Upper lobe of right lung (tissue), 1 donor: ENCODE measurements around the gene CD70. TPM values are rescaled to one million over a fixed set of nuclear protein-coding genes. Genes with fewer than 3 reads are reported as not detected.

Experiments used
- total RNA-seq: library from RNA; stranded (reverse); fragmentation: NEBNext Ultra II Directional; extraction: Animal tissue kit (Norgen Biotek cat#: 25700); gene quantifications from one replicate; pipeline ENCODE4 v1.2.1, GENCODE V29; 2021
- donor health status: DM: no; HTN: yes; CAD: no; lungs with severe emphysema.

CD70 gene
- total RNA-seq, 1 donor from 2014 or later: 1.7 TPM

Other genes with a start within 250 kb of the CD70 start
- 57.7 TPM for gene CLPP, start 229.6 kb downstream of the CD70 start, total RNA-seq
- 57.2 TPM for gene ALKBH7, start 218.4 kb downstream of the CD70 start, total RNA-seq
- 1.7 TPM for gene PSPN, start 215.2 kb downstream of the CD70 start, total RNA-seq
- 47.4 TPM for gene GTF2F1, start 198.0 kb downstream of the CD70 start, total RNA-seq
- 186 TPM for gene KHSRP, start 166.3 kb downstream of the CD70 start, total RNA-seq
- gene SLC25A41, start 157.4 kb downstream of the CD70 start, total RNA-seq: not detected
- 51.4 TPM for gene SLC25A23, start 131.4 kb downstream of the CD70 start, total RNA-seq
- 48.4 TPM for gene CRB3, start 126.9 kb downstream of the CD70 start, total RNA-seq
- gene DENND1C, start 109.4 kb downstream of the CD70 start, total RNA-seq: 8.7 TPM
- 0.58 TPM for gene TUBB4A, start 88.8 kb downstream of the CD70 start, total RNA-seq
- gene TNFSF9, start 60.1 kb downstream of the CD70 start, total RNA-seq: 7.4 TPM
- gene TNFSF14, start 79.0 kb upstream of the CD70 start, total RNA-seq: 4.4 TPM
- 1,129 TPM for gene C3, start 129.5 kb upstream of the CD70 start, total RNA-seq
- 81.2 TPM for gene GPR108, start 146.4 kb upstream of the CD70 start, total RNA-seq
- 88.1 TPM for gene TRIP10, start 148.5 kb upstream of the CD70 start, total RNA-seq
- gene SH2D3A, start 176.3 kb upstream of the CD70 start, total RNA-seq: 26.0 TPM
- 31.6 TPM for gene VAV1, start 181.6 kb upstream of the CD70 start, total RNA-seq